CD4-positive, alpha-beta T cell treated with Interleukin-6 for 4 hours (primary cell): ENCODE measurements around the gene TNRC6C.

Source experiments
- DNase-seq: peaks from one replicate; pipeline ENCODE4 v3.0.0-alpha.2; 2020; ENCODE audit warnings: mixed read lengths

Gene TNRC6C

DNA sequence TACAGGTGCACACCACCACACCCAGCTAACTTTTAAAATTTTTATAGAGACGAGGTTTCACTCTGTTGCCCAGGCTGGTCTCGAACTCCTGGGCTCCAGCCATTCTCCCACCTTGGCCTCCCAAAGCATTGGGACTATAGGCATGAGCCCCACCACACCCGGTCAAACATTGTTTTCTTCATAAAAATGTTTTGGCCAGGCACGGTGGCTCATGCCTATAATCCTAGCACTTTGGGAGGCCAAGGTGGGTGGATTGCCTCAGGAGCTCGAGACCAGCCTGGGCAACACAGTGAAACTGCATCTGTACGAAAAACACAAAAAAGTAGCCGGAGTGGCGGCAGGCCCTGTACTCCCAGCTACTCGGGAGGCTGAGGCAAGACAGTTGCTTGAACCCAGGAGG, 157.9 kb downstream of the TNRC6C start:
- no peak for DNase-seq

- peak; percentile 50 for DNase-seq
These were observed 158.8 kb downstream of the TNRC6C start for GRCh38 chr17:78117027-78117981.

DNA sequence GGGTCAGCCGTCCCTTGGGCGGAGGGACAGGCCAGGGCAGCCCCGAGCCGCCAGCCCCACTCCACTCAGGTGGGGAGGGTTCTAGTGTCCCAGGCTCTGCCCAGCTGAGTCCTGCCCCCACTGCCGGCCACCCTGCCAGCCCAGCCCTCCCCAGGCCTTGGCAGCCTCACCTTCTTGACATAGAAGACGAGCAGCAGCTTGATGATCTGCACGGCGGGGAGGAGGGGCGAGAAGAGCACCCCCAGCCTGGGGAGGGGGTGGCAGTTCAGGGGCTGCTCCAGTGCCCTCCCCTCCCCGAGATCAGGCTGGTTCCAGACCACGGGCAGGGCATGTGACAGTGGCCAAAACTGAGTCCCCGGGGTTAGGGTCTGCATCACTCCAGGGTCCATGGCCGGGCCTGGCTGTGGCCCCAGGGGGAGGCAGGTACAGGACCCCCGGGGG, 160.3 kb downstream of the TNRC6C start:
- peak; percentile 1 for DNase-seq

DNA sequence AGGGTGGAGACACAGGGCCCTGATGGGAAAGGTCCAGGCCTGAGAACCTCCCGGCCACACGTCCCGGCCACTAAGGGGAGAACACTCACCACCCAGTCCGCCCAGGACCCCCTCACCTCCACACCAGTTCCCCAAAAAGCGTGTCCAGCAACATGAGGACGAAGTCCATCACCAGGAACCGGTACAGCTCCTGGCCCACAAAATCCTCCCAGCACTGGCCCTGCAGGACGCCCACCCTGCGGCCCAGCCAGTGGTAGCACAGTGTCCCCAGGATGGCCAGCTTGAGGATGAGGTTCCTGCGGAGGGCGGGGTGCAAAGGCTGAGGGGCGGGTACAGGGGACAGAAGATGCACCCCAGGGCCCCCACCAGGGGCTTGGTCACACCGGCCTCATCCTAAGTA, 162.0 kb downstream of the TNRC6C start:
- DNase-seq, result no peak

- peak; percentile 76 for DNase-seq
These were observed 162.7 kb downstream of the TNRC6C start for GRCh38 chr17:78120971-78121800.

DNA sequence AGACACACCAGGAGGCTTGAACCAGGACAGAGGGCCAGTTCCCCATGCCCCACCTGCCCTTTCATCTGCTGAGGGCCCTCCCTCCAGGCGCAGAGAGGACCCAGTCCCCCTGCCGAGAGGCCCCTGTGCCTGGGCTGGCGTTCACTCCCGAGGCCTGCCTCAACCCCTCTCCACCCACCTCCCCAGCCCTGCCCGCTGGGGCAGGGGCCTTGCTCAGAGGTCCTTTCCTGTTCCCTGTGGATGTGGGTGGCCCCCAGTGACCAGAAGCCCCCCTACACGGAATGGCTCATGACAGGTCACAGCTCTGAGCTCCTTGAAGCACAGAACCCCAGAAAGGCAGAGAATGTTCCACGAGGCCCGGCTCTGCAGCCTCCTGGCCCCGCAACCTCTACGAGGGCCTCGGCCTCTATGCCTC, 163.3 kb downstream of the TNRC6C start:
- DNase-seq, result peak; percentile 27

DNA sequence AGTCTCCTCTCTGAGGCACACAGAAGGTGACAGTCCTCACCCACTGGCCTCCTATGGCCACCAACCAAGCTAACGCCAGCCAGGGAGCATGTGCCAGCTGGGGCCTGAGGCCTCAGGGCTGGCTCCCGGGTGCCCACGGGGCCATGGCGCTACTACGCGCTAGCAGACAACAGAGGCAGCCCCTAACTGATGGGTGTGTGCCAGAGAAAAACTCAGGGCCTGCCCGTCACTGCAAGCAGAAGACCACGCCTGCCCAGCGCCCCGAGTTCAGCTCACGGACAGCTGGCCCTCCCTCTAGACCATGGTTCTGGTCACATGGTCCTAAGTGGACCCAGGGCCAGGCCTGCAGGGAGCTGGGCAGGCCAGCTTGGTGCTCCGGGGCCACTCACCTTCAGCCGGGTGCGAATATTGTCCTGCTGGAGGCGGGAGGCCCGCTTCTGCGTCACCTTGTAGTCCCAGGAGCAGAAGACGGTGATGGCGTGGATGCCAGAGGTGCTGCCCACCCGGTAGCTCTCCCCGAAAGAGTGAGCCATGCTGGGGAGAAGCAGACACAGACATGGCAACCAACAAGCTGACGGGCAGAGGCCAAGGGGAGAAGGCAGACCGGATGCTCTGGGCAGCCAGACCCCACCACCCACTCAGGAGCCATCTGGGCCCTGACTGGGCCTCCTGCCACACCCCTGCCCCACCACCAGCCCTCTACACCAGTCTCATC, 163.9 kb downstream of the TNRC6C start:
- peak; percentile 29 for DNase-seq

GRCh38 chr17:78122931-78123249, 164.4 kb downstream of the TNRC6C start:
- DNase-seq, result peak; percentile 29

GRCh38 chr17:78123258-78123929, 164.9 kb downstream of the TNRC6C start:
- no peak for DNase-seq

DNA sequence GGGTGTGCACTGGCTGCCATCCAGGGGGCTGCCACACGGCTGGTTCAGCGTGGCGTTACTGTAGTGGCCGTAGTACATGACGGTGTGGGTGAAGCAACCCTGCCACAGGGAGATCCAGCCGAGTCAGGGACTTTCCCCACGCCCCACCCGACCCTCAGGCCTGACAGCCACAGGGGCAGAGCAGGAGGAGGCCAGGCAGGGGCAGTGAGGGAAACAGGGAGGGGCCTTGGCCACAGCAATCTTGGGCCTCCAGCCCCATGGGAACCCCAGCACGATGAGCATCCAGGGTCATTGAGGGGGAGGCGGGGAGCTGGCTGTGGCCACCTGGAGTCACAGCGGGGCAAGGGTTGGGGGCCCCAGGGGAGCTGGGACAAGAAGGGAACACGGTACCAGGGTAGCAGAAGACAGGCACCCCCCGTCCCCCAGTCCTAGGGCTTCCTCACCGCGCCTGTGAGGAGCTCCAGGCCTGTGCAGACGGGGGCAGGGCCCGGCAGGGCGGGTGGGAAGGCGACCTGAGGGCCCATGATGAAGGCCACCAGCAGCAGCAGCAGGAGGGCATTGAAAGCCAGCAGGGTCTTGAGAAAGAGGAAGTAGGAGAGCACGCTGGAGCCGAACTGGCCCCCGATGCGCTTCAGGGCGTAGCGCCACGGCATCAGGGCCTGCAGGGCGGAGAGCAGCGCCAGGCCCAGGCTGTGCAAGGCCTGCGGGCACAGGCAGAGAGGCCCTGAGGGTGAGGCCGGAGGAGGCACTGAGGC, 165.8 kb downstream of the TNRC6C start:
- DNase-seq, result peak; percentile 40

GRCh38 chr17:78124836-78125137, 166.3 kb downstream of the TNRC6C start:
- DNase-seq, result no peak

- peak; percentile 69 for DNase-seq
These were observed 166.8 kb downstream of the TNRC6C start for GRCh38 chr17:78125138-78125913.

- peak; percentile 18 for DNase-seq
These were observed 167.7 kb downstream of the TNRC6C start for GRCh38 chr17:78125976-78126894.

- no peak for DNase-seq
These were observed 168.4 kb downstream of the TNRC6C start for GRCh38 chr17:78126895-78127238.

DNA sequence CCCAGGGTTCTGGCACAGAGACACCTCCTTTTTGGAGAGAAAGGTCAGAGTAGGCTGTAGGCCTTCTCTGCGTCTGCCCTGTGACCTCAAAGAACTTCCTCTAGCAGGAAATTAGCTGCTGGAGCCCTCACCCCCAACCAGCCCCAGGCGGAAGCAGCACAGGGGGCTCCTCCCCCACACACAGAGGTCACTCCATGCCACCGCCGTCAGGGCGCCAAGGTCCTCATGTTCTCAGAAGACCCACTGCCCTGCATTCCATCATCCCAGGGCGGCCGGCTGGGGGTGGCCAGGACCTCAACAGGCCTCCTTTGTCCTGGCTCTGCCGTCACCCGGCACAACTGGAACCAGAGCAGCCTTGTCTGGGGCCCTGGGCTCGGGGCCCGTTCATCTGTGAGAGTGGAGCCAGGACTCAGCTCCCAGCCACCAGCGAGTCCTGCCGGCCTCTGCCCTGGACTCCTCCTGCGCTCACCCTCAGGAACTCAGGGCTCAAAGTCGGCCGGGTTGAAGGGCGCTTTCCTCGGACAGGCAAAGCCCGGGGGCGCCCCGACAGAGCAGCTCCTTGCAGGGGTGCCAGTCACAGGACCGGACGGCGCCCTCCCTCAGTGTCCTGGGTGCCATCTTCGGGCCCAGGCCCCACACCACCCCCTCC, 168.9 kb downstream of the TNRC6C start:
- peak; percentile 77 for DNase-seq

GRCh38 chr17:78127888-78128550, 169.5 kb downstream of the TNRC6C start:
- peak; percentile 42 for DNase-seq

- DNase-seq, result peak; percentile 83
These were observed 170.2 kb downstream of the TNRC6C start, which contains the start of gene TMC6 for GRCh38 chr17:78128551-78129350. TMC6 (minus strand) TSS chr17:78128755; CDS start chr17:78126832, 1,923 bp downstream.
